OCI-LY7 (cell line): ENCODE results near the gene LAMA3. TPM values are rescaled to one million over a fixed set of nuclear protein-coding genes. Genes with fewer than 3 reads are reported as not detected.

Experiments used
- BruUV-seq: library from RNA; stranded (reverse); fragments of 400-500 nt; replicated peaks from 2 replicates; lab custom pipeline; 2021; lab: Mats Ljungman, UMichigan
- CTCF ChIA-PET: fragments of 300-600 bp; sonication (Branson Sonifier 250); formaldehyde crosslinking; loops from one replicate; lab custom pipeline; 2022; ENCODE audit warnings: antibody characterized with exemption; ENCODE audit not compliant: unreplicated experiment; lab: Charles Lee
- POLR2A ChIA-PET: fragments of 300-600 bp; sonication (Branson Sonifier 250); formaldehyde crosslinking; loops from one replicate; lab custom pipeline; 2022; ENCODE audit warnings: antibody characterized with exemption; lab: Charles Lee
- DNase-seq: peaks from one replicate; pipeline ENCODE4 v3.0.0-alpha.2; 2015; ENCODE audit warnings: low spot score
- H2AFZ ChIP-seq: fragments of 200-600 bp; sonication (generic), shearing (Covaris generic); 2 replicates; pipeline ENCODE4 v1.6.1; 2014; ENCODE audit warnings: mild to moderate bottlenecking, antibody characterized with exemption, low read length, moderate library complexity
- H3K27ac ChIP-seq: fragments of 200-600 bp; sonication (generic); 2 replicates; pipeline ENCODE4 v1.5.1; 2014; ENCODE audit warnings: mixed run types, low read depth, mild to moderate bottlenecking, moderate library complexity, low read length, inconsistent platforms; ENCODE audit not compliant: poor library complexity, severe bottlenecking
- H3K36me3 ChIP-seq: fragments of 200-600 bp; sonication (generic); 2 replicates; pipeline ENCODE4 v1.6.1; 2014; ENCODE audit warnings: mild to moderate bottlenecking, antibody characterized with exemption, low read length, moderate library complexity, mixed read lengths; ENCODE audit not compliant: insufficient read depth
- H3K4me1 ChIP-seq: fragments of 200-600 bp; sonication (generic); 2 replicates; pipeline ENCODE4 v1.5.1; 2014; ENCODE audit warnings: mild to moderate bottlenecking, low read length; ENCODE audit not compliant: insufficient read depth, poor library complexity, severe bottlenecking
- H3K4me2 ChIP-seq: fragments of 200-600 bp; sonication (generic); 2 replicates; pipeline ENCODE4 v1.6.1; 2014; ENCODE audit warnings: mild to moderate bottlenecking, low read length
- H3K4me3 ChIP-seq: fragments of 200-600 bp; sonication (generic); 2 replicates; pipeline ENCODE4 v1.5.1; 2014; ENCODE audit warnings: mild to moderate bottlenecking, low read depth, low read length; ENCODE audit not compliant: poor library complexity, severe bottlenecking
- H3K79me2 ChIP-seq: fragments of 200-600 bp; sonication (generic); 2 replicates; pipeline ENCODE4 v1.6.1; 2016; ENCODE audit warnings: low read depth, mild to moderate bottlenecking, low read length, moderate library complexity, mixed read lengths; ENCODE audit not compliant: insufficient read depth
- H3K9me2 ChIP-seq: fragments of 200-600 bp; sonication (generic); 2 replicates; pipeline ENCODE4 v1.6.1; 2016; ENCODE audit warnings: mild to moderate bottlenecking, low read length, mixed read lengths; ENCODE audit not compliant: insufficient read depth
- H3K9me3 ChIP-seq: fragments of 200-600 bp; sonication (generic); 2 replicates; pipeline ENCODE4 v1.6.1; 2014; ENCODE audit warnings: mild to moderate bottlenecking, mixed run types, low read length, mixed read lengths
- H4K20me1 ChIP-seq: fragments of 200-600 bp; sonication (generic); 2 replicates; pipeline ENCODE4 v1.6.1; 2014; ENCODE audit warnings: mild to moderate bottlenecking, antibody characterized with exemption, low read length, moderate library complexity, mixed read lengths; ENCODE audit not compliant: insufficient read depth
- CTCF ChIP-seq: fragments of 200-600 bp; sonication (generic); conservative IDR thresholded peaks from 2 replicates; pipeline ENCODE4 v1.5.1; 2014; ENCODE audit warnings: mild to moderate bottlenecking, antibody characterized with exemption, low read length, moderate library complexity, mixed read lengths
- EZH2phosphoT487 ChIP-seq: fragments of 200-600 bp; sonication (generic); IDR thresholded peaks from 2 replicates; pipeline ENCODE4 v1.6.1; 2018; ENCODE audit warnings: low read depth, borderline replicate concordance, mild to moderate bottlenecking, mixed run types, antibody characterized with exemption, low read length, moderate library complexity, mixed read lengths
- intact Hi-C: fragments of 100-400 bp; cut with micrococcal nuclease; formaldehyde crosslinking; loops from one replicate; pipeline ENCODE4 v1.10.0; 2022; ENCODE audit not compliant: unreplicated experiment
- total RNA-seq, 2 experiments: library from RNA; depleted of rRNA in 1 of 2; stranded (reverse); fragments of >200 nt in 1 of 2; shearing (Covaris generic) in 1 of 2; gene quantifications; 2 replicates each; pipeline ENCODE4 v1.2.3, GENCODE V29; 2014 to 2022

The LAMA3 gene
- total RNA-seq, 2 experiments from 2014 or later, result 0.16 to 1.6 TPM

- Histone ChIP-seq H3K4me1 (peaks cover 37% of the 10 kb centered on the region), H3K4me2 (no peak overlapping the region), H3K27ac (no peak overlapping the region), H3K36me3 (no peaks in the 10 kb centered on the region), H2AFZ (no peak overlapping the region), H3K9me2 (no peaks in the 10 kb centered on the region), H3K4me3 (no peak overlapping the region), H3K9me3 (no peaks in the 10 kb centered on the region), H3K79me2 (no peaks in the 10 kb centered on the region), H4K20me1 (no peaks in the 10 kb centered on the region)
- BruUV-seq, result no TSS peak
- intact Hi-C loops, result no loop called here
- TF ChIP-seq EZH2phosphoT487 (no peak), CTCF (no peak)
- no peak for DNase-seq
- ChIA-PET POLR2A (no interaction called here), CTCF (interaction anchor here (0.6 kb wide), 1 partner anchor 95 kb away, joined by 3 read pairs; no protein-coding TSS in a partner anchor)
These were observed 247.2 kb downstream of the LAMA3 start for GRCh38 chr18:23936381-23936958.

- CTCF ChIA-PET, result no interaction called here
- peak overlapping the region; percentile 20; the same call in 1 of the 2 replicates for H3K4me2 ChIP-seq
- no peak overlapping the region for H3K4me3 ChIP-seq
- H2AFZ ChIP-seq, result 0 out of 2 replicates have a peak overlapping the region, but pooled peaks have one; percentile 21
- BruUV-seq, result no TSS peak
- H4K20me1 ChIP-seq, result no peaks in the 10 kb centered on the region
- no peaks in the 10 kb centered on the region for H3K79me2 ChIP-seq
- TF ChIP-seq CTCF, result no peak
- TF ChIP-seq EZH2phosphoT487, result no peak
- intact Hi-C loops, result no loop called here
- no peaks in the 10 kb centered on the region for H3K9me2 ChIP-seq
- H3K27ac ChIP-seq, result no peak overlapping the region
- POLR2A ChIA-PET, result interaction anchor here (0.5 kb wide), 1 partner anchor 55 kb away, joined by 5 read pairs; no protein-coding TSS in a partner anchor
- H3K9me3 ChIP-seq, result no peaks in the 10 kb centered on the region
- peaks cover 37% of the 10 kb centered on the region for H3K4me1 ChIP-seq
- peak; percentile 27 for DNase-seq
- no peaks in the 10 kb centered on the region for H3K36me3 ChIP-seq
These were observed 248.9 kb downstream of the LAMA3 start for GRCh38 chr18:23938043-23938756.
